SK-N-MC (cell line): Measurements from ENCODE around the gene PML.

Source experiments
- DNase-seq: peaks from one replicate; pipeline ENCODE4 v3.0.0-alpha.2; 2011; ENCODE audit warnings: low read depth, low spot score
- H3K27ac ChIP-seq: fragments of 200-600 bp; sonication (generic); 2 replicates; pipeline ENCODE4 v1.5.1; 2016; ENCODE audit warnings: mixed run types
- H3K36me3 ChIP-seq: fragments of 200-600 bp; sonication (generic); 2 replicates; pipeline ENCODE4 v1.6.1; 2017; ENCODE audit warnings: antibody characterized with exemption, low read length, mixed read lengths; ENCODE audit not compliant: insufficient read depth
- H3K4me3 ChIP-seq: fragments of 200-600 bp; sonication (generic); 2 replicates; pipeline ENCODE4 v1.5.1; 2016
- H3K9ac ChIP-seq: fragments of 200-600 bp; sonication (generic); 2 replicates; pipeline ENCODE4 v1.8.0; 2017; ENCODE audit warnings: mixed run types, mixed read lengths; ENCODE audit not compliant: insufficient read length
- H3K9me3 ChIP-seq: fragments of 200-600 bp; sonication (generic); 2 replicates; pipeline ENCODE4 v1.6.1; 2017; ENCODE audit warnings: low read depth, mild to moderate bottlenecking, antibody characterized with exemption, low read length, moderate library complexity, mixed read lengths
- EZH2 ChIP-seq: fragments of 200-600 bp; sonication (generic); IDR thresholded peaks from one replicate; pipeline ENCODE4 v1.6.1; 2017; ENCODE audit warnings: antibody characterized with exemption
- FOXP2 ChIP-seq: optimal IDR thresholded peaks from 2 replicates; pipeline ENCODE3; 2011; ENCODE audit warnings: mild to moderate bottlenecking, moderate library complexity; ENCODE audit not compliant: insufficient read depth; ENCODE audit errors: extremely low read length, control extremely low read depth
- POLR2AphosphoS5 ChIP-seq: IDR thresholded peaks from 2 replicates; pipeline ENCODE4 v1.6.1; 2012; ENCODE audit warnings: mild to moderate bottlenecking, low read depth, low read length, borderline replicate concordance

PML gene

GRCh38 chr15:73991726-73992593 is 2.6 kb upstream of the PML start, which contains the start of gene STOML1:
TSS of gene STOML1 (minus strand) at chr15:73992295. CDS start at chr15:73992223, 72 bp downstream.
- TF ChIP-seq POLR2AphosphoS5 = peak; percentile 70
- TF ChIP-seq EZH2 = no peak
- TF ChIP-seq FOXP2 = no peak
- H3K4me3 ChIP-seq = peak within 1 kb of the TSS; percentile 91

GRCh38 chr15:73992594-73992898 is 2.0 kb upstream of the PML start:
- no peak overlapping the region for H3K9ac ChIP-seq
- H3K36me3 ChIP-seq = no peaks in the 10 kb centered on the region
- TF ChIP-seq EZH2 (no peak), POLR2AphosphoS5 (no peak), FOXP2 (no peak)
- no peak overlapping the region for H3K27ac ChIP-seq
- H3K4me3 ChIP-seq = peak overlapping the region; percentile 91
- H3K9me3 ChIP-seq = no peaks in the 10 kb centered on the region
- no peak for DNase-seq

More at GRCh38 chr15:73991726-73992593, 2.6 kb upstream of the PML start, which contains the start of gene STOML1:
- Histone ChIP-seq H3K36me3 (no peaks in the 10 kb centered on the region), H3K9me3 (no peaks in the 10 kb centered on the region), H3K9ac (peak within 1 kb of the TSS; percentile 83), H3K27ac (no peak within 1 kb of the TSS)
- DNase-seq = no peak

- peak overlapping the region; percentile 92 for H3K4me3 ChIP-seq
- H3K27ac ChIP-seq = no peak overlapping the region
- H3K9ac ChIP-seq = no peak overlapping the region
- H3K36me3 ChIP-seq = no peaks in the 10 kb centered on the region
- TF ChIP-seq EZH2 (no peak), POLR2AphosphoS5 (no peak), FOXP2 (no peak)
- DNase-seq = no peak
- no peaks in the 10 kb centered on the region for H3K9me3 ChIP-seq
These were observed 1.1 kb upstream of the PML start for GRCh38 chr15:73993211-73993994.

- H3K27ac ChIP-seq = no peak overlapping the region
- no peaks in the 10 kb centered on the region for H3K9me3 ChIP-seq
- no peak for DNase-seq
- peak overlapping the region; percentile 81 for H3K9ac ChIP-seq
- peak overlapping the region; percentile 92 for H3K4me3 ChIP-seq
- H3K36me3 ChIP-seq = no peaks in the 10 kb centered on the region
- TF ChIP-seq FOXP2 = no peak
These were observed 551 bp downstream of the PML start for GRCh38 chr15:73994912-73995622.

GRCh38 chr15:73996267-73996666 is 1.8 kb downstream of the PML start:
- TF ChIP-seq FOXP2 (no peak), EZH2 (no peak), POLR2AphosphoS5 (no peak)
- peak overlapping the region; percentile 1; the same call in 1 of the 2 replicates for H3K27ac ChIP-seq
- H3K9ac ChIP-seq = no peak overlapping the region
- no peaks in the 10 kb centered on the region for H3K9me3 ChIP-seq
- DNase-seq = no peak
- H3K4me3 ChIP-seq = no peak overlapping the region
- no peaks in the 10 kb centered on the region for H3K36me3 ChIP-seq

GRCh38 chr15:73996939-73997338 is 2.4 kb downstream of the PML start:
- no peak overlapping the region for H3K9ac ChIP-seq
- no peak for DNase-seq
- TF ChIP-seq EZH2 = no peak
- TF ChIP-seq POLR2AphosphoS5 = no peak
- TF ChIP-seq FOXP2 = no peak

GRCh38 chr15:73997986-73998385 is 3.5 kb downstream of the PML start:
- Histone ChIP-seq H3K27ac (no peak overlapping the region), H3K9me3 (no peaks in the 10 kb centered on the region), H3K9ac (no peak overlapping the region), H3K4me3 (no peak overlapping the region), H3K36me3 (no peaks in the 10 kb centered on the region)
- no peak for DNase-seq
- TF ChIP-seq FOXP2 (no peak), EZH2 (no peak), POLR2AphosphoS5 (no peak)

More at GRCh38 chr15:73996939-73997338, 2.4 kb downstream of the PML start:
- Histone ChIP-seq H3K4me3 (0 out of 2 replicates have a peak overlapping the region, but pooled peaks have one; percentile 14), H3K9me3 (no peaks in the 10 kb centered on the region), H3K27ac (peak overlapping the region; percentile 1; the same call in 1 of the 2 replicates), H3K36me3 (no peaks in the 10 kb centered on the region)
